Measurements from ENCODE around the gene ZFP36L1. TPM values are rescaled to one million over a fixed set of nuclear protein-coding genes. Genes with fewer than 3 reads are reported as not detected.

Gene ZFP36L1
- total and polyA plus RNA-seq, 9 of the 15 experiments (the other 6 are each of a cell fraction or from before 2014, with no cell fraction given) = 1.3 to 26.6 (median 3.7) TPM

GRCh38 chr14:68793734-68794129 lies 865 bp upstream of the ZFP36L1 start:
- DNase-seq (ENCODE audit: extremely low read depth in 1 of 4, low spot score in 3 of 4) = peak in 3 of 4 experiments; percentile 15 to 54 (median 23)
- H3K79me2 ChIP-seq (ENCODE audit: control insufficient read depth, insufficient read depth, low read length) = peaks cover 65% of the 10 kb centered on the region
- ChIA-PET POLR2A (interaction anchor here (0.6 to 1.4 kb wide), 18 partner anchors 9 to 501 kb away, joined by 3 to 8 read pairs (median 3); no protein-coding TSS in a partner anchor), CTCF (ENCODE audit: low intra/inter-chr PET ratio) (no interaction called here)
- H2AFZ ChIP-seq (ENCODE audit: low read depth, low read length) = peak overlapping the region; percentile 78
- peak overlapping the region; percentile 100 for H3K27ac ChIP-seq (ENCODE audit: extremely low read depth, low read depth, low read length)
- intact Hi-C loops (cut with micrococcal nuclease) (loop anchor here (2.0 kb wide), 1 partner anchor 31 kb away; no protein-coding TSS in a partner anchor), in situ Hi-C loops (cut with MboI) (no loop called here)
- 0% methylated on average over 25 of the region's 33 CpGs for WGBS (ENCODE audit: insufficient coverage, low coverage, missing lambda C conversion rate)
- H3K9ac ChIP-seq (ENCODE audit: insufficient read depth in 1 of 2, low read depth in 2 of 2, low read length in 2 of 2) = peak overlapping the region; percentile 78 to 94
- no peak for FAIRE-seq
- peak overlapping the region; percentile 74 for H3K4me3 ChIP-seq
- no peaks in the 10 kb centered on the region for H3K27me3 ChIP-seq (ENCODE audit: control insufficient read depth in 2 of 2, insufficient read depth in 2 of 2, low read length in 2 of 2)
- H3K4me1 ChIP-seq (replicated peaks in 1 of 2; ENCODE audit: control insufficient read depth in 2 of 2, insufficient read depth in 2 of 2, low read length in 2 of 2) = peaks cover 26 to 51% of the 10 kb centered on the region in 2 experiments; a peak in 4 of 5 replicates
- no peaks in the 10 kb centered on the region for H3K9me1 ChIP-seq (ENCODE audit: control insufficient read depth, insufficient read depth, low read length)
- H3K36me3 ChIP-seq (ENCODE audit: control insufficient read depth, insufficient read depth, low read length) = peaks cover 20% of the 10 kb centered on the region; the same call in 2 of the 3 replicates
- H4K20me1 ChIP-seq (replicated peaks; ENCODE audit: control insufficient read depth, insufficient read depth, low read length) = 0 out of 2 replicates have a peak, but pooled peaks cover 9% of the 10 kb centered on the region
- H3K4me2 ChIP-seq (ENCODE audit: insufficient read depth, low read length) = peak overlapping the region; percentile 85
- ATAC-seq = no peak
- BruUV-seq (replicated peaks) = TSS peak; percentile 69
- H3K9me3 ChIP-seq (replicated peaks; ENCODE audit: control insufficient read depth, insufficient read depth, low read depth, low read length) = no peaks in the 10 kb centered on the region; the same call in 1 of the 2 replicates
- TF ChIP-seq BRD4 (IDR thresholded peaks at IDR 0.05) = peak; percentile 52; the same call in 1 of the 2 replicates
- TF ChIP-seq CTCF (IDR thresholded peaks at IDR 0.05 in 2 of 3, conservative IDR thresholded peaks at IDR 0.05 in 1 of 3; ENCODE audit: insufficient read depth in 2 of 3, low read depth in 1 of 3, low read length in 3 of 3) = no peak
- TF ChIP-seq, protein P1, sequence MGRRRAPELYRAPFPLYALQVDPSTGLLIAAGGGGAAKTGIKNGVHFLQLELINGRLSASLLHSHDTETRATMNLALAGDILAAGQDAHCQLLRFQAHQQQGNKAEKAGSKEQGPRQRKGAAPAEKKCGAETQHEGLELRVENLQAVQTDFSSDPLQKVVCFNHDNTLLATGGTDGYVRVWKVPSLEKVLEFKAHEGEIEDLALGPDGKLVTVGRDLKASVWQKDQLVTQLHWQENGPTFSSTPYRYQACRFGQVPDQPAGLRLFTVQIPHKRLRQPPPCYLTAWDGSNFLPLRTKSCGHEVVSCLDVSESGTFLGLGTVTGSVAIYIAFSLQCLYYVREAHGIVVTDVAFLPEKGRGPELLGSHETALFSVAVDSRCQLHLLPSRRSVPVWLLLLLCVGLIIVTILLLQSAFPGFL (CRISPR knock-in tag; IDR thresholded peaks at IDR 0.05) = no peak
- TF ChIP-seq E2F6 (IDR thresholded peaks at IDR 0.05; ENCODE audit: borderline replicate concordance in 1 of 2, extremely low read depth in 1 of 2, insufficient read depth in 1 of 2, insufficient read length in 1 of 2, low read depth in 1 of 2, low read length in 1 of 2, poor library complexity in 1 of 2, severe bottlenecking in 1 of 2) = peak in 1 of 2 experiments; percentile 67
- TF ChIP-seq GATA2 (CRISPR knock-in tag; IDR thresholded peaks at IDR 0.05) = no peak
- no peak for TF ChIP-seq ZNF280B (CRISPR knock-in tag; IDR thresholded peaks at IDR 0.05)
- TF ChIP-seq ZC3H4 (CRISPR knock-in tag; IDR thresholded peaks at IDR 0.05; ENCODE audit: borderline replicate concordance) = no peak
- TF ChIP-seq, protein P2, sequence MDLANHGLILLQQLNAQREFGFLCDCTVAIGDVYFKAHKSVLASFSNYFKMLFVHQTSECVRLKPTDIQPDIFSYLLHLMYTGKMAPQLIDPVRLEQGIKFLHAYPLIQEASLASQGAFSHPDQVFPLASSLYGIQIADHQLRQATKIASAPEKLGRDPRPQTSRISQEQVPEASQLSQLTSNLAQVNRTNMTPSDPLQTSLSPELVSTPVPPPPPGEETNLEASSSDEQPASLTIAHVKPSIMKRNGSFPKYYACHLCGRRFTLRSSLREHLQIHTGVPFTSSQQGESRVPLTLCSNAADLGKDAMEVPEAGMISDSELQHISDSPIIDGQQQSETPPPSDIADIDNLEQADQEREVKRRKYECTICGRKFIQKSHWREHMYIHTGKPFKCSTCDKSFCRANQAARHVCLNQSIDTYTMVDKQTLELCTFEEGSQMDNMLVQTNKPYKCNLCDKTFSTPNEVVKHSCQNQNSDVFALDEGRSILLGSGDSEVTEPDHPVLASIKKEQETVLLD (IDR thresholded peaks at IDR 0.05) = peak; percentile 68; the same call in 1 of the 2 replicates
- peak; percentile 79 for TF ChIP-seq SAFB (IDR thresholded peaks at IDR 0.05; ENCODE audit: borderline replicate concordance, low read depth, low read length)
